Stimulated activated CD4-positive, alpha-beta T cell treated with anti-CD3 and anti-CD28 coated beads, Interleukin-4, amount 100 ng/mL, for 24 hours (primary cell): ENCODE results near the gene CDV3.

Experiments
- DNase-seq: peaks from one replicate; pipeline ENCODE4 v3.0.0-alpha.2; 2020

Gene CDV3

DNA sequence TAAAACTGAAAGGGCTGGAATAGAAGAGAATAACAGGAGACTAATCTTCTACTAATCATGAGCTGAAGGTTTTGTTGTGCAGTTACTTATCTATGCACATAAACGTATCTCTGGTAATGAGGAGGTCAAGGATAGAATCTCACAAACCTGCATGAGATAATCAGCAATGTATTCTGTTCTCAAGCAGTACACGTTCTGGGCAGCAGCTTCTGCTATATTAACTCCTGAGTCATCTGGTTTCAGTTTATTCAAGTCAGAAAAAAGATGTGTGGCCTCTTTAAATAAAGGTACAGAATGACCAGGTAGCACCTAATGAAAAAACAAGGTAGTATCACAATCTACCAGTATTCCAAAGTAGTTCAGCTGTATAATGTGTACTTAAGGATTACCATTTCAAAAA lies 34.9 kb downstream of the CDV3 start:
- no peak for DNase-seq

GRCh38 chr3:133610031-133610430 lies 36.5 kb downstream of the CDV3 start:
- DNase-seq: no peak

- DNase-seq: no peak
Observed at GRCh38 chr3:133611534-133611933, 38.0 kb downstream of the CDV3 start.

GRCh38 chr3:133620066-133620784 lies 46.7 kb downstream of the CDV3 start:
- DNase-seq: no peak

GRCh38 chr3:133627789-133628188 lies 54.3 kb downstream of the CDV3 start:
- no peak for DNase-seq

GRCh38 chr3:133629146-133629545 lies 55.7 kb downstream of the CDV3 start:
- DNase-seq: no peak

DNA sequence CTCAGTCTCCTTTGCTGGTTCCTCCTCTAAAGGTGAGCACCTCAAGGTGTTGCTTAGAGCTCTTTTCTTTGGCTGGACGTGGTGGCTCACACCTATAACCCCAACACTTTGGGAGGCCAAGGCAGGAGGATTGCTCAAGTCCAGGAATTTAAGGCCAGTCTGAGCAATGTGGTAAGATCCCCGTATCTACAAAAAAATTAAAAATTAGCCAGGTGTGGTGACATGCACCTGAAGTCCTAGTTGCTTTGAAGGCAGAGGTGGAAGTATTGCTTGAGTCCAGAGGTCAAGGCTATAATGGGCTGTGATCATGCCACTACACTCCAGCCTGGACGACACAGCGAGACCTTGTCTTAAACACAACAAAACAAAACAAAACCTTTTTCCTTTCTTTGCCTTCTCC lies 60.0 kb downstream of the CDV3 start:
- DNase-seq: no peak
